HepG2 (cell line): ENCODE measurements around the gene ZC3H13.

Experiments
- FOXK1 ChIP-seq: sonication (generic); formaldehyde crosslinking; IDR thresholded peaks from 2 replicates; pipeline ENCODE4 v1.4.0; 2020; ENCODE audit warnings: low read depth, missing genetic modification reagents, borderline replicate concordance
- NR1H2 ChIP-seq: sonication (generic); formaldehyde crosslinking; IDR thresholded peaks from 2 replicates; pipeline ENCODE4 v1.8.1; 2022; ENCODE audit warnings: low read depth, missing genetic modification reagents, borderline replicate concordance
- RFX5 ChIP-seq: IDR thresholded peaks from 2 replicates; pipeline ENCODE4 v1.6.1; 2011; ENCODE audit warnings: low read depth, low read length, improper control_type of control experiment
- SOX5 ChIP-seq: IDR thresholded peaks from 2 replicates; pipeline ENCODE4 v1.6.1; 2016; ENCODE audit warnings: borderline replicate concordance
- TP53 ChIP-seq: sonication (generic); formaldehyde crosslinking; conservative IDR thresholded peaks from 2 replicates; pipeline ENCODE4 v1.4.0; 2020; ENCODE audit warnings: missing genetic modification reagents
- ZNF232 ChIP-seq: sonication (generic); formaldehyde crosslinking; IDR thresholded peaks from 2 replicates; pipeline ENCODE4 v1.4.0; 2020; ENCODE audit warnings: missing genetic modification reagents, borderline replicate concordance
- ZXDC ChIP-seq: sonication (generic); formaldehyde crosslinking; IDR thresholded peaks from 2 replicates; pipeline ENCODE4 v1.5.0; 2020; ENCODE audit warnings: mild to moderate bottlenecking, missing genetic modification reagents
- TF ChIP-seq, protein P1 (sequence below): sonication (generic); formaldehyde crosslinking; IDR thresholded peaks from 2 replicates; pipeline ENCODE4 v1.8.1; 2023; ENCODE audit warnings: mild to moderate bottlenecking, inconsistent platforms, moderate library complexity, missing genetic modification reagents, borderline replicate concordance

DNA sequence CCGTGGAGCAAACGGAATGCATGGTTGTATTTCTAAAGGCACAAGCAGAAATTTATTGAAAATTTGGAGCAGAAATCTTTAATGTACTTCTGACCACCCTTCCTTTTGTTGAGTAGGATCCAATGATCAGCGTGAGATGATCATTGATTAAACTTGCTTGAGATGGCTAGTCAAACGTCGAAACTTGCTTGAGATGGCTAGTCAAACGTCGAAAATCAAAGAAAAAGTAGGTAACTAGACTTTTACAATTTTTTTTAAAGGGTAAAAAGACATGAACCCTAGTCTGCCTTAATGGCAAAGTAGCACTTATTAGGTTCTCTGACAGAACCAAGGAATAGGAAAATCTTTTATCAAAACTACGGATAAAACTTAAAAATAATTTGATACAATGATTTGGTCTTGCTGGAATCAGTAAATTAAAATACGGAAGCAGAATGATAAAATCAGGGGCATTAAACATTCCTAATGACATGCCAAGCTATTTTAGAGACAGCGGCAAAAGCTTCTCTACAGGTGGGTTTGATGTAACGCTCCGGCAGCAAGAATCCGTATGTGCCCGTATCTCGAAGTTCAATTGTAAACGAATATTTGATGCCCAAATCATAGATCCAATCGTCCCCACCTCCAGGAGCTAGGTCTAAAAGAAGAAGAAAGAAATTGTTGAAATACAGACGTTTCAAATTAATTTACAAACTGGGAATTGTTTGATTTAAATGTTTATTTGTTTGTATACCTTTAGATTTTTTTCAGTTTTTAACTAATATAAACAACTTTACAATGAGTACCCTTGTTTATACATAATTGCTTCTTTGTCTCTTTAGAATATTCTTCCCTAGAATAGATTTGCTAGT, 841 bp upstream of the ZC3H13 start:
- no peak for TF ChIP-seq SOX5 (CRISPR knock-in tag)
- TF ChIP-seq TP53 (CRISPR knock-in tag), result no peak
- no peak for TF ChIP-seq ZNF232 (CRISPR knock-in tag)
- no peak for TF ChIP-seq ZXDC (CRISPR knock-in tag)
- no peak for TF ChIP-seq RFX5
- TF ChIP-seq NR1H2 (CRISPR knock-in tag), result no peak
- TF ChIP-seq, protein P1, sequence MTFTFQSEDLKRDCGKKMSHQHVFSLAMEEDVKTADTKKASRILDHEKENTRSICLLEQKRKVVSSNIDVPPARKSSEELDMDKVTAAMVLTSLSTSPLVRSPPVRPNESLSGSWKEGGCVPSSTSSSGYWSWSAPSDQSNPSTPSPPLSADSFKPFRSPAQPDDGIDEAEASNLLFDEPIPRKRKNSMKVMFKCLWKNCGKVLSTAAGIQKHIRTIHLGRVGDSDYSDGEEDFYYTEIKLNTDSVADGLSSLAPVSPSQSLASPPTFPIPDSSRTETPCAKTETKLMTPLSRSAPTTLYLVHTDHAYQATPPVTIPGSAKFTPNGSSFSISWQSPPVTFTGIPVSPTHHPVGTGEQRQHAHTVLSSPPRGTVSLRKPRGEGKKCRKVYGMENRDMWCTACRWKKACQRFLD (CRISPR knock-in tag), result no peak
- TF ChIP-seq FOXK1 (CRISPR knock-in tag), result no peak
